ENCODE data around the gene GPT2.

DNA sequence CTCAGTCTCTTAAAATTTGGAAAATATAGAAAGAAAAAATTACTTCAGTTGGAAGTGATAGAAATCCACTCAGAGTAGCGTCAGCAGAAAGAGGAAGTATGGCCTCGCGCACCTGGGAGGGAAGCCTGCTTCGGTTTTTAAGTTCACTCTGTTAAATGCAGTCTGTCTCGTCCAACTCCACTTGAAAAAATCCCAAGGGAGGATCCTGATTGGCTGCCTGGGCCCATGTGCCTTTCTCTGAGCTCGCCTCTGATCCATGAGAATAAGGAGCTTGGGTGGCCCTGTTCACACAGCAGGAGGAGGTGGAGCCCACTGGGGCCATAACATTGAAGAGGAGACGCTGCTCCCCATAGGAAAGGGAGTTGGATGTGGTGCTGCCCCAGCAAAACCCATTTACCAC, 48.6 kb downstream of the GPT2 start:
- TF ChIP-seq, protein P1, sequence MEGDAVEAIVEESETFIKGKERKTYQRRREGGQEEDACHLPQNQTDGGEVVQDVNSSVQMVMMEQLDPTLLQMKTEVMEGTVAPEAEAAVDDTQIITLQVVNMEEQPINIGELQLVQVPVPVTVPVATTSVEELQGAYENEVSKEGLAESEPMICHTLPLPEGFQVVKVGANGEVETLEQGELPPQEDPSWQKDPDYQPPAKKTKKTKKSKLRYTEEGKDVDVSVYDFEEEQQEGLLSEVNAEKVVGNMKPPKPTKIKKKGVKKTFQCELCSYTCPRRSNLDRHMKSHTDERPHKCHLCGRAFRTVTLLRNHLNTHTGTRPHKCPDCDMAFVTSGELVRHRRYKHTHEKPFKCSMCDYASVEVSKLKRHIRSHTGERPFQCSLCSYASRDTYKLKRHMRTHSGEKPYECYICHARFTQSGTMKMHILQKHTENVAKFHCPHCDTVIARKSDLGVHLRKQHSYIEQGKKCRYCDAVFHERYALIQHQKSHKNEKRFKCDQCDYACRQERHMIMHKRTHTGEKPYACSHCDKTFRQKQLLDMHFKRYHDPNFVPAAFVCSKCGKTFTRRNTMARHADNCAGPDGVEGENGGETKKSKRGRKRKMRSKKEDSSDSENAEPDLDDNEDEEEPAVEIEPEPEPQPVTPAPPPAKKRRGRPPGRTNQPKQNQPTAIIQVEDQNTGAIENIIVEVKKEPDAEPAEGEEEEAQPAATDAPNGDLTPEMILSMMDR (IDR thresholded peaks at IDR 0.05): no peak
- no peak for TF ChIP-seq EZH2phosphoT487 (IDR thresholded peaks at IDR 0.05)
- no peak for TF ChIP-seq EZH2 (IDR thresholded peaks at IDR 0.05)

All from neural progenitor cell (in vitro differentiated cells).